ENCODE results near the gene MAK.
"Not testable (repeated sequence)": the region's sequence is repeated elsewhere in the genome, so short reads cannot be mapped to it uniquely, and the experiment has no call there.

The MAK gene

GRCh38 chr6:10791673-10792072, 46.7 kb downstream of the MAK start:
- no peak for DNase-seq (ENCODE audit: low read depth, low spot score)

GRCh38 chr6:10779076-10779475, 59.3 kb downstream of the MAK start:
- no peak for DNase-seq (ENCODE audit: low read depth, low spot score)

GRCh38 chr6:10778230-10778629, 60.1 kb downstream of the MAK start:
- no peak for DNase-seq (ENCODE audit: low read depth, low spot score)

GRCh38 chr6:10771371-10771894, 66.9 kb downstream of the MAK start:
- no peak for DNase-seq (ENCODE audit: low read depth, low spot score)

DNA sequence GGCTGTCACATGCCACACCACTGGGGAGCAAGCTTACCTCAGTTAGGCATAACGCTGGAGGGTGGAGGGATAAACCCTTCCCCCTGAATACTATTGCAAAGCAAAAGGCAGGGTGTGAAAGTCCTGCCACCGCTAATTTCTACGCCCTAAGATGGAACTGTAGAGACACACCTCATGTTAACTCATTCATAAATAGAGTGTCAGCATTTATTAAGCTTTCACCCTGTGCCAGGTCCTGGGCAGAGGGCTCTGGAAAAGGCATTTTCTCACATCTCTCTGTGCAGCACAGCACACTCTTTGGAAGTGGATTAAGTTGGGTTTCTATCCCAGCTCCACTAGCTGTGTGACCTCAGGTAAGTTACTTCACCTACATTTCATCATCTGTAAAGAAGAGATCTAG, 68.9 kb downstream of the MAK start:
- DNase-seq (ENCODE audit: low read depth, low spot score): no peak

GRCh38 chr6:10763006-10763405, 75.3 kb downstream of the MAK start:
- DNase-seq (ENCODE audit: low read depth, low spot score): no peak

DNA sequence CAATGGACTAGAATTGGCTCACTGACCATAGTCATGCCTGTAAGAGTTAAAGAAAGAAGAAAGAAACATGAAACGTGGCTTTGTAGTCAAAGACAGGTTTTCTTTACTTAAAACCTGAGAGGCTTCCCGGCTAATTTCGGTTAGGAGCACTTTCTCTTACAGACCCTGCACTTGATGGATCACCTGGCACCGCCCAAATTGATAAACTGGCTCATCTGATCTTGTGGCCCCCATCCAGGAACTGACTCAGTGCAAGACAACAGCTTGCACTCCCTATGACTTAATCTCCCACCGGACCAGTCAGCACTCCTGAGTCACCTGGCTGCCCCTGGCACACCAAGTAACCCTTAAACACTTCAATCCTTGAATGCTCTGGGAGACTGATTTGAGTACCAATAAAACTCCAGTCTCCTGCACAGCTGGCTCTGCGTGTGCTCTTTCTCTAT, 78.4 kb downstream of the MAK start:
- DNase-seq (ENCODE audit: low read depth, low spot score): no peak

DNA sequence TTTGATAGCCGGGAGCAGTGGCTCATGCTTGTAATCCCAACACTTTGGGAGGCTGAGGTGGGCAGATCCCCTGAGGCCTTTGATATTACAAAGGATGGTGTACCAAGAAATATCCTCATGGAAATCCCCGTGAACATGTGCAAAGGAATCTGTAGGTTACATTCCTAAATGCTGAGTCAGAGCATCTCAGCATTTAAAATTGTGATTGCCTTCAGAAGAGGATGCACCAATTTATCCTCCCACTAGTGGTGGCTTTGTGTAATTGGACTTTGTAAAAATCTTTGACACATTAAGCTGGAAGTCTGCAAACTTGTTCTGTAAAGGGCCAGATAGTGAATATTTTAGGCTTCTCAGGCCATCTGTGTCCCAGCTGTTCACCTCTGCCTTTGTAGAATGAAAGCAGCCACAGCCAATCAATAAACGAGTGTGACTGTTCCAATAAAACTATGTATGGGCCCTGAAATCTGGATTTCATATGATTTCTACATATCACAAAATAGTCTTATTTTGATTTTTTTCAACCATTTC, 79.0 kb downstream of the MAK start:
- DNase-seq (ENCODE audit: low read depth, low spot score): no peak

- no peak for DNase-seq (ENCODE audit: low read depth, low spot score)
Measured at GRCh38 chr6:10756085-10756484, 82.3 kb downstream of the MAK start.

DNA sequence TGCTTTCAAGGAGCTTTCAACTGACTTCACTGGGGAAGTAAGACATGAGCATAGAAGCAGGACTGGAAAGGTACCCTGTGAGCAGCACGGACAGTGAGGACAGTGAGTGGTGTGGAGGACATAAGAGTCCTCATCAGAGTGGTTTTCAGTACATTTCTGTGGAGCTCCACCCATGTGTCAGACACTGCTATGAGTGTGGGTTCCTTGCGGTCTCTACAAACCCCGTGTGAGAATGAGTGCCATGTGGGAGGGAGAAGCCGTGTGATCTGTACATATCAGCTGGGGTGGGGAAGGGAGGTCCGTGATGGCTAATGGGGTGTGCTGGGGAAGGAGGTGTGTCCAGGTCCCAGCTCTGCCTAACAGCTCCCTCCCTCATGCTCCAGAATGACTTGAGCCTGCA, 86.6 kb downstream of the MAK start:
- DNase-seq (ENCODE audit: low read depth, low spot score): not testable (repeated sequence)

- DNase-seq (ENCODE audit: low read depth, low spot score): not testable (repeated sequence)
Measured at GRCh38 chr6:10750568-10750967, 87.8 kb downstream of the MAK start.

- DNase-seq (ENCODE audit: low read depth, low spot score): no peak
Measured at GRCh38 chr6:10749734-10750133, 88.6 kb downstream of the MAK start.

- peak; percentile 89 for DNase-seq (ENCODE audit: low read depth, low spot score)
Measured at GRCh38 chr6:10747251-10747972, 90.9 kb downstream of the MAK start, which contains the start of gene TMEM14B. TSS of gene TMEM14B (plus strand) at chr6:10747805. CDS start at chr6:10749246, 1,441 bp downstream.

DNA sequence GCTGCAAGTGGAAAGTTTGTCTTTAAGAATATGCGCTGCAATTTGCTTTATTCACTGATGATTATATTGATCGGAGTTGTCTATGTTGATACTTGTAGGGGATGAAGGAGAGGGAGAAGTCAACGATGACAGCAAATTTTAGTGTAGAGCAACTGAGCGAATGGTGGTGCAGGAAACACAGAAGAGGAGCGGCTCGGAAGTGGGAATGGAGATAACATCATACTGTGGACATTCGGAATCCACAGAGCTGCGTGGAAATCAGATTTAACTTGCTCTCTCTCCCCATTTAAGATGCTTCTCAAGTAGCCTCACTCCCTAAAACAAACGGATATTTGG, 91.5 kb downstream of the MAK start:
- DNase-seq (ENCODE audit: low read depth, low spot score): no peak

GRCh38 chr6:10745116-10745515, 93.2 kb downstream of the MAK start:
- no peak for DNase-seq (ENCODE audit: low read depth, low spot score)

GRCh38 chr6:10743515-10743914, 94.8 kb downstream of the MAK start:
- no peak for DNase-seq (ENCODE audit: low read depth, low spot score)

DNA sequence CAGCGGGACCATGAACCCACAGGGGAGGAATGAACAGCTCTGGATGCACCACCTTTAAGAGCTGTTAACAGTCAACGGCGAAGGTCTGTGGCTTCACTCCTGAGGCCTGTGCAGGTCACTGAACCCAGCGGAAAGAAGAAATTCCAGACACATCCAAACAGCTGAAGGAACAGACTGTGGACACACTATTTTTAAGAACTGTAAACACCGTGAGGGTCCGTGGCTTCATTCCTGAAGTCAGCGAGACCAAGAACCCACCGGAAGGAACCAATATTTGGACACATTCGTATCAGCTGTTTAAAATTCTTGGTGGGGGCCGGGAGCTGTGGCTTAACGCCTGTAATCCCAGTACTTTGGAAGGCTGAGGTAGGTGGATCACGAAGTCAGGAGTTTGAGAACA, 96.1 kb downstream of the MAK start:
- DNase-seq (ENCODE audit: low read depth, low spot score): no peak

DNA sequence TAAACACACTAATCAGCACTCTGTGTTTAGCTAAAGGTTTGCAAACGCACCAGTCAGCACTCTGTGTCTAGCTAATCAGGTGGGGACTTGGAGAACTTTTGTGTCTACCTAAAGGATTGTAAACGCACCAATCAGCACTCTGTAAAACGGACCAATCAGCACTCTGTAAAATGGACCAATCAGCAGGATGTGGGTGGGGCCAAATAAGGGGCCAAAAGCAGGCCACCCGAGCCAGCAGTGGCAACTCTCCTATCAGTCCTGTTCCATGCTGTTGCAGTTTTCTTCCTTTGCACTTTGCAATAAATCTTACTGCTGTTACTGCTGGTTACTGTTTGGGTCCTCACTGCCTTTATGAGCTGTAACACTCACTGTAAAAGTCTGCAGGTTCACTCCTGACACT, 96.7 kb downstream of the MAK start:
- DNase-seq (ENCODE audit: low read depth, low spot score): not testable (repeated sequence)

GRCh38 chr6:10740061-10740460, 98.3 kb downstream of the MAK start:
- no peak for DNase-seq (ENCODE audit: low read depth, low spot score)

- DNase-seq (ENCODE audit: low read depth, low spot score): no peak
Measured at GRCh38 chr6:10736731-10737130, 101.6 kb downstream of the MAK start.

DNA sequence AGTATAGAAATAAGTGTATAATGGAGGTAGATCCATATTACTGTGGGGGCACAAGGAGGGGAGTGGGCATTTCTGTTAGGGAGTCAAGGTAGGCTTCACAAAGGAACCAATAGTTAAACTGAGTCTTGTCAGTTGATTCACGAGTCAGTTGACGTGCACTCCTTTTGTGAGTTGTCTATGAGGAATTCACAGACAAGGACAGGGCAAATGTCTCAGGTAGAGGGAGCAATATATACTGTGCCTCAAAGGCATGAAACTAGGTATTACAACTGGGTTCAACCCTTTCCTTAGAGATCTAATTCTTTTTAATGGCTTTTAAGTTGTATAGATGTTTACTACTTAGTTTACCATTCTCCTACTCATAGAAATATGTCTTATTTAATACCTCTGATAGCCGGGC, 104.5 kb downstream of the MAK start:
- no peak for DNase-seq (ENCODE audit: low read depth, low spot score)

- DNase-seq (ENCODE audit: low read depth, low spot score): no peak
Measured at GRCh38 chr6:10733151-10733715, 105.1 kb downstream of the MAK start.

DNA sequence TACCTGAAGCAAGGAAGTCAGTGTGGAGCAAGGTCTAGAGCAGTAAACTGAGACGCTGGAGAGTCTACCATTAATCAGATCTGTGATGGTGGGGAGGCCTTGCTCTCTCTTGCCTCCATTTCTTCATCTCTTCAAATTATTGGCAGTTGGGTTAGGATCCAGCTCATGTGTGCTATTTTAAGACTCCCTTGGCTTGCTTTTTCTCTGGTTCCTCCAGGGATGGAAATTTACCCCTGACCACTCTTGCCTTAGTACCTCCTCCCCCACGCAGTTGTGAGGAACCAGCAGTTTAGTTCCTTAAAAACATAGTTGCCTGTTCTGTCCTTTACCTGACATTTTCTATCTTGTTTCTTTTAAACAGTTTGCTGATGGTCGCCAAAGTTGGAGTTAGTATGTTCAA, 108.1 kb downstream of the MAK start:
- no peak for DNase-seq (ENCODE audit: low read depth, low spot score)
